AG04449 (cell line): ENCODE measurements around the gene RPL41.
A peak's percentile ranks its signal among the peaks of the same experiment; 100 is the strongest.
"Not testable (repeated sequence)": the region's sequence is repeated elsewhere in the genome, so short reads cannot be mapped to it uniquely, and the experiment has no call there.

Experiments used
- CTCF ChIA-PET: fragments of 350-600 bp; formaldehyde crosslinking; extraction: SDS; loops from one replicate; lab custom pipeline; 2021; ENCODE audit warnings: antibody characterized with exemption; lab: Yijun Ruan, JAX
- POLR2A ChIA-PET: fragments of 400-600, 350-600 bp; formaldehyde crosslinking; extraction: SDS; loops from one replicate; lab custom pipeline; 2020; ENCODE audit warnings: antibody characterized with exemption, inconsistent platforms; lab: Yijun Ruan, JAX
- DNase-seq: peaks from one replicate; pipeline ENCODE4 v3.0.0-alpha.2; 2010; ENCODE audit warnings: low read depth, low spot score
- H3K4me3 ChIP-seq: 2 replicates; pipeline ENCODE4 v1.5.1; 2011; ENCODE audit warnings: low read depth, mild to moderate bottlenecking, control low read depth, low read length
- CTCF ChIP-seq: IDR thresholded peaks from one replicate; pipeline ENCODE4 v1.5.1; 2011; ENCODE audit warnings: mild to moderate bottlenecking, moderate library complexity, low read length, control low read depth, inconsistent platforms; ENCODE audit not compliant: insufficient read depth; ENCODE audit errors: missing control alignments

The RPL41 gene

GRCh38 chr12:56116267-56117081, at the start of gene RPL41:
Gene RPL41 (plus strand): TSS chr12:56116633.
- CTCF ChIA-PET: interaction anchor here (0.6 to 12.9 kb wide), 8 partner anchors 9 to 78 kb away, joined by 3 to 311 read pairs (median 18); partner anchors contain the start of genes ESYT1, MYL6B and SMARCC2
- POLR2A ChIA-PET: interaction anchor here (0.7 to 4.7 kb wide), 7 partner anchors 12 to 73 kb away, joined by 3 to 49 read pairs (median 10); partner anchors contain the start of genes ESYT1, MYL6, PA2G4 and SMARCC2
- DNase-seq: peak; percentile 50
- no peak for TF ChIP-seq CTCF
- peak within 1 kb of the TSS; percentile 94 for H3K4me3 ChIP-seq

DNA sequence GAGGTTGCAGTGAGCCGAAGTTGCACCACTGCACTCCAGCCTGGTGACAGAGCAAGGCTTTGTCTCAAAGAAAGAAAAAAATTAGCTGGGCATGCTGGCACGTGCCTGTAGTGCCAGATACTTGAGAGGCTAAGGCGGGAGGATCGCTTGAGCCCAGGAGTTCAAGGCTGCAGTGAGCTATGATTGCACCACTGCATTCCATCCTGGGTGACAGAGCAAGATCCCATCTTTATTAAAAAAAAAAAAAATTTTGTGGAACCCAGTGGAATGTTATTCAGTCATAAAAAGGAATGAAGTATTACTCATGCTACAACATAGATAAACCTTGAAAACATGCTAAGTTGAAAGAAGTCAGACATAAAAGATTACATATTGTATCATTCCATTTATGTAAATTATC, 44.8 kb upstream of the RPL41 start:
- ChIA-PET CTCF (interaction anchor here (1.2 to 2.6 kb wide), 2 partner anchors 11 to 118 kb away, joined by 3 to 5 read pairs; partner anchors contain the start of gene SMARCC2), POLR2A (interaction anchor here (0.6 to 0.7 kb wide), 2 partner anchors 43 to 401 kb away, joined by 3 to 5 read pairs; no protein-coding TSS in a partner anchor)
- no peak overlapping the region for H3K4me3 ChIP-seq
- TF ChIP-seq CTCF: no peak
- no peak for DNase-seq

GRCh38 chr12:56074396-56074795, 42.0 kb upstream of the RPL41 start:
- no peak overlapping the region for H3K4me3 ChIP-seq
- ChIA-PET CTCF (interaction anchor here (0.8 to 1.3 kb wide), 2 partner anchors 11 to 27 kb away, joined by 3 to 4 read pairs; no protein-coding TSS in a partner anchor), POLR2A (no interaction called here)
- no peak for DNase-seq
- TF ChIP-seq CTCF: no peak

GRCh38 chr12:56077966-56078365, 38.5 kb upstream of the RPL41 start:
- POLR2A ChIA-PET: not testable (repeated sequence)

GRCh38 chr12:56078427-56078826, 38.0 kb upstream of the RPL41 start:
- POLR2A ChIA-PET: interaction anchor here (0.8 to 1.6 kb wide), 2 partner anchors 26 to 38 kb away, joined by 3 to 10 read pairs; partner anchors contain the start of genes PA2G4 and RPL41
- CTCF ChIA-PET: interaction anchor here (1.0 to 2.2 kb wide), 8 partner anchors 12 to 340 kb away, joined by 3 to 27 read pairs (median 4); partner anchors contain the start of gene PA2G4
- TF ChIP-seq CTCF: no peak
- H3K4me3 ChIP-seq: no peak overlapping the region
- DNase-seq: no peak

More at GRCh38 chr12:56077966-56078365, 38.5 kb upstream of the RPL41 start:
- not testable (repeated sequence) for H3K4me3 ChIP-seq, DNase-seq
- CTCF ChIA-PET: interaction anchor here (1.0 to 2.2 kb wide), 6 partner anchors 13 to 340 kb away, joined by 3 to 6 read pairs (median 4); partner anchors contain the start of gene PA2G4

GRCh38 chr12:56078931-56079722, 37.3 kb upstream of the RPL41 start:
- ChIA-PET CTCF (interaction anchor here (0.8 to 3.0 kb wide), 18 partner anchors 11 to 341 kb away, joined by 3 to 27 read pairs (median 4); partner anchors contain the start of genes PA2G4 and ZC3H10), POLR2A (interaction anchor here (0.8 to 1.6 kb wide), 2 partner anchors 25 to 38 kb away, joined by 3 to 10 read pairs; partner anchors contain the start of genes PA2G4 and RPL41)
- peak; percentile 85 for TF ChIP-seq CTCF
- H3K4me3 ChIP-seq: peak overlapping the region; percentile 67
- DNase-seq: no peak
